HCT116 (cell line): Measurements from ENCODE around the gene ALPP. TPM values are rescaled to one million over a fixed set of nuclear protein-coding genes. Genes with fewer than 3 reads are reported as not detected.

ENCODE experiments used
- ATAC-seq: fragments of 200-7000 bp; cut with Tn5 transposase; 2 replicates; pipeline ENCODE4 v1.9.1; 2020; ENCODE audit warnings: mild to moderate bottlenecking, moderate library complexity
- BruUV-seq: library from RNA; stranded (reverse); fragments of 400-500 nt; replicated peaks from 2 replicates; lab custom pipeline; 2021; lab: Mats Ljungman, UMichigan
- CTCF ChIA-PET: fragments of 300-600 bp; sonication (Branson Sonifier 250); formaldehyde crosslinking; loops from one replicate; lab custom pipeline; 2021; ENCODE audit warnings: antibody characterized with exemption; lab: Charles Lee
- POLR2A ChIA-PET: fragments of 300-600, 350-600 bp; sonication (Branson Sonifier 250); formaldehyde crosslinking; loops from one replicate; lab custom pipeline; 2021; ENCODE audit warnings: antibody characterized with exemption; lab: Charles Lee
- RAD21 ChIA-PET, 2 experiments: fragments of 300-600 bp; sonication (Branson Sonifier 250); formaldehyde crosslinking; loops; one replicate each; lab custom pipeline; 2023; ENCODE audit warnings: low total read pairs in 2 of 2; ENCODE audit not compliant: uncharacterized antibody in 2 of 2, unreplicated experiment in 2 of 2, low non-redundant PET in 1 of 2; lab: Charles Lee
- DNase-seq: peaks from one replicate; pipeline ENCODE4 v3.0.0-alpha.2; 2010; ENCODE audit warnings: low read depth, low spot score
- H2AFZ ChIP-seq: fragments of 200-600 bp; shearing (Covaris generic), sonication (generic); 2 replicates; pipeline ENCODE4 v1.6.1; 2017; ENCODE audit warnings: low read depth, mixed run types, mixed read lengths, antibody characterized with exemption, low read length; ENCODE audit not compliant: poor library complexity, severe bottlenecking
- H3K27ac ChIP-seq: 2 replicates; pipeline ENCODE4 v1.5.1; 2012; ENCODE audit warnings: low read depth, low read length
- H3K27me3 ChIP-seq: fragments of 200-600 bp; sonication (generic); 2 replicates; pipeline ENCODE4 v1.6.1; 2016; ENCODE audit warnings: mixed run types, low read length, mixed read lengths; ENCODE audit not compliant: insufficient read depth
- H3K36me3 ChIP-seq, 2 experiments: fragments of 200-500 bp in 1 of 2; fragments of 200-600 bp in 1 of 2; sonication (Bioruptor generic) in 1 of 2; sonication (generic) in 1 of 2; 2 replicates each; pipeline versions ENCODE4 v1.5.1 to v1.6.1; 2014 to 2016; ENCODE audit warnings: low read length in 2 of 2, inconsistent platforms in 1 of 2, mixed read lengths in 1 of 2, mixed run types in 1 of 2; ENCODE audit not compliant: insufficient read depth in 2 of 2, control insufficient read depth in 1 of 2
- H3K4me1 ChIP-seq, 2 experiments: fragments of 200-600 bp in 1 of 2; sonication (generic) in 1 of 2; 2 replicates each; pipeline versions ENCODE4 v1.5.1 to v1.6.1; 2012 to 2017; ENCODE audit warnings: low read length in 2 of 2, inconsistent platforms in 1 of 2, mild to moderate bottlenecking in 1 of 2, mixed read lengths in 1 of 2, mixed run types in 1 of 2, moderate library complexity in 1 of 2; ENCODE audit not compliant: insufficient read depth in 2 of 2, control insufficient read depth in 1 of 2
- H3K4me2 ChIP-seq: fragments of 200-600 bp; sonication (generic); 2 replicates; pipeline ENCODE4 v1.6.1; 2017; ENCODE audit warnings: mixed run types, low read length, mixed read lengths
- H3K4me3 ChIP-seq, 2 experiments: fragments of 200-600 bp in 1 of 2; sonication (generic) in 1 of 2; replicated peaks in 1 of 2; 2 replicates each; pipeline ENCODE4 v1.5.1; 2011 to 2016; ENCODE audit warnings: low read length in 2 of 2, control low read depth in 1 of 2, low read depth in 1 of 2, mild to moderate bottlenecking in 1 of 2, mixed read lengths in 1 of 2, mixed run types in 1 of 2
- H3K79me2 ChIP-seq: fragments of 200-600 bp; sonication (generic); 2 replicates; pipeline ENCODE4 v1.6.1; 2017; ENCODE audit warnings: mild to moderate bottlenecking, mixed run types, low read length, moderate library complexity, mixed read lengths; ENCODE audit not compliant: insufficient read depth
- H3K9ac ChIP-seq: fragments of 200-600 bp; sonication (generic); 2 replicates; pipeline ENCODE4 v1.6.1; 2016; ENCODE audit warnings: low read length, mixed read lengths
- H3K9me2 ChIP-seq: fragments of 200-600 bp; sonication (generic), shearing (Covaris generic); 2 replicates; pipeline ENCODE4 v1.6.1; 2017; ENCODE audit warnings: mixed run types, mild to moderate bottlenecking, moderate library complexity; ENCODE audit not compliant: insufficient read depth
- H3K9me3 ChIP-seq, 2 experiments: fragments of 200-500 bp in 1 of 2; fragments of 200-600 bp in 1 of 2; sonication (Bioruptor generic) in 1 of 2; sonication (generic) in 1 of 2; 2 replicates each; pipeline ENCODE4 v1.6.1; 2014 to 2017; ENCODE audit warnings: low read length in 2 of 2, mixed read lengths in 2 of 2, inconsistent platforms in 1 of 2, low read depth in 1 of 2, mild to moderate bottlenecking in 1 of 2, mixed run types in 1 of 2, moderate library complexity in 1 of 2; ENCODE audit not compliant: control insufficient read depth in 1 of 2, insufficient read depth in 1 of 2
- H4K20me1 ChIP-seq: fragments of 200-600 bp; sonication (generic), shearing (Covaris generic); 2 replicates; pipeline ENCODE4 v1.6.1; 2017; ENCODE audit warnings: mixed run types, mild to moderate bottlenecking, moderate library complexity; ENCODE audit not compliant: insufficient read depth
- CBX3 ChIP-seq: IDR thresholded peaks from 2 replicates; pipeline ENCODE4 v1.6.1; 2012; ENCODE audit warnings: low read depth
- JUND ChIP-seq: IDR thresholded peaks from 2 replicates; pipeline ENCODE4 v1.6.1; 2012
- REST ChIP-seq: IDR thresholded peaks from 2 replicates; pipeline ENCODE4 v1.6.1; 2012; ENCODE audit warnings: low read depth
- SRF ChIP-seq: IDR thresholded peaks from 2 replicates; pipeline ENCODE4 v1.6.1; 2012; ENCODE audit warnings: low read depth
- TCF7L2 ChIP-seq: IDR thresholded peaks from 2 replicates; pipeline ENCODE4 v1.7.0; 2011; ENCODE audit warnings: borderline replicate concordance, inconsistent platforms; ENCODE audit not compliant: insufficient read depth, insufficient read length; ENCODE audit errors: extremely low read depth
- ZFX ChIP-seq: fragments of 450-650 bp; IDR thresholded peaks from 2 replicates; pipeline ENCODE4 v1.6.1; 2017
- intact Hi-C: fragments of 100-400 bp; cut with micrococcal nuclease; formaldehyde crosslinking; loops from 2 replicates; pipeline ENCODE4 v1.10.0; 2022
- total RNA-seq: library from RNA; stranded (reverse); gene quantifications from one replicate; pipeline ENCODE4 v1.2.1, GENCODE V29; 2021; ENCODE audit not compliant: unreplicated experiment
- TF ChIP-seq, protein P1 (sequence below), 3 experiments: fragments of 200-600 bp in 1 of 3; sonication (generic) in 1 of 3; IDR thresholded peaks in 2 of 3; conservative IDR thresholded peaks in 1 of 3; 2 replicates each; pipeline ENCODE4 v1.5.1; 2012 to 2017; ENCODE audit warnings: low read depth in 2 of 3, low read length in 2 of 3, antibody characterized with exemption in 1 of 3, borderline replicate concordance in 1 of 3, control low read depth in 1 of 3, mild to moderate bottlenecking in 1 of 3, mixed read lengths in 1 of 3, mixed run types in 1 of 3, moderate library complexity in 1 of 3; ENCODE audit not compliant: insufficient read depth in 1 of 3
- TF ChIP-seq, protein P2 (sequence below): IDR thresholded peaks from 2 replicates; pipeline ENCODE4 v1.6.1; 2012
- TF ChIP-seq, protein P3 (sequence below): IDR thresholded peaks from 2 replicates; pipeline ENCODE4 v1.6.1; 2011; ENCODE audit warnings: mild to moderate bottlenecking, low read length, moderate library complexity; ENCODE audit not compliant: insufficient replicate concordance; ENCODE audit errors: extremely low read depth

The ALPP gene
- total RNA-seq, 1 experiment from 2014 or later: 0.34 TPM

- TF ChIP-seq, protein P1, sequence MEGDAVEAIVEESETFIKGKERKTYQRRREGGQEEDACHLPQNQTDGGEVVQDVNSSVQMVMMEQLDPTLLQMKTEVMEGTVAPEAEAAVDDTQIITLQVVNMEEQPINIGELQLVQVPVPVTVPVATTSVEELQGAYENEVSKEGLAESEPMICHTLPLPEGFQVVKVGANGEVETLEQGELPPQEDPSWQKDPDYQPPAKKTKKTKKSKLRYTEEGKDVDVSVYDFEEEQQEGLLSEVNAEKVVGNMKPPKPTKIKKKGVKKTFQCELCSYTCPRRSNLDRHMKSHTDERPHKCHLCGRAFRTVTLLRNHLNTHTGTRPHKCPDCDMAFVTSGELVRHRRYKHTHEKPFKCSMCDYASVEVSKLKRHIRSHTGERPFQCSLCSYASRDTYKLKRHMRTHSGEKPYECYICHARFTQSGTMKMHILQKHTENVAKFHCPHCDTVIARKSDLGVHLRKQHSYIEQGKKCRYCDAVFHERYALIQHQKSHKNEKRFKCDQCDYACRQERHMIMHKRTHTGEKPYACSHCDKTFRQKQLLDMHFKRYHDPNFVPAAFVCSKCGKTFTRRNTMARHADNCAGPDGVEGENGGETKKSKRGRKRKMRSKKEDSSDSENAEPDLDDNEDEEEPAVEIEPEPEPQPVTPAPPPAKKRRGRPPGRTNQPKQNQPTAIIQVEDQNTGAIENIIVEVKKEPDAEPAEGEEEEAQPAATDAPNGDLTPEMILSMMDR (IDR thresholded peaks at IDR 0.05 in 2 of 3, conservative IDR thresholded peaks at IDR 0.05 in 1 of 3; ENCODE audit: borderline replicate concordance in 1 of 3, insufficient read depth in 1 of 3, low read depth in 2 of 3, low read length in 2 of 3): peak in 1 of 3 experiments; percentile 29; a peak in 1 of 6 replicates
Measured at GRCh38 chr2:232385660-232386489, 7.3 kb downstream of the ALPP start (continued).

DNA sequence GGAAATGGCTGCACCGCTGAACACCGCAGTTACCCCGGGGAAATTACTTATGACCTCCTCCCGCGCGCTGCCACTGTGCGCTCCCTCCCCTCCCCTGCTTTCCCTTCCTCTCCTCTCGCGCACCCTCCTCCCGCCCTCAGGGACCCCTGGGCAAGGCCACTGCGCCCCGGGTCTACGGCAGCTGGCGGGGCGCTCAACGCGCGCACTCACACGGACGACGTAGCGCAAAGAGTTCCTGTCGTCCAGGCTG is 7.9 kb downstream of the ALPP start:
- no peak overlapping the region for H3K4me3 ChIP-seq
- no peak overlapping the region for H2AFZ ChIP-seq
- RAD21 ChIA-PET: no interaction called here
- intact Hi-C loops: no loop called here
- no TSS peak for BruUV-seq
- TF ChIP-seq JUND (no peak), SRF (no peak), REST (no peak), CBX3 (no peak), TCF7L2 (no peak), ZFX (no peak)
- TF ChIP-seq, protein P2, sequence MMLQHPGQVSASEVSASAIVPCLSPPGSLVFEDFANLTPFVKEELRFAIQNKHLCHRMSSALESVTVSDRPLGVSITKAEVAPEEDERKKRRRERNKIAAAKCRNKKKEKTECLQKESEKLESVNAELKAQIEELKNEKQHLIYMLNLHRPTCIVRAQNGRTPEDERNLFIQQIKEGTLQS: no peak
- TF ChIP-seq, protein P3, sequence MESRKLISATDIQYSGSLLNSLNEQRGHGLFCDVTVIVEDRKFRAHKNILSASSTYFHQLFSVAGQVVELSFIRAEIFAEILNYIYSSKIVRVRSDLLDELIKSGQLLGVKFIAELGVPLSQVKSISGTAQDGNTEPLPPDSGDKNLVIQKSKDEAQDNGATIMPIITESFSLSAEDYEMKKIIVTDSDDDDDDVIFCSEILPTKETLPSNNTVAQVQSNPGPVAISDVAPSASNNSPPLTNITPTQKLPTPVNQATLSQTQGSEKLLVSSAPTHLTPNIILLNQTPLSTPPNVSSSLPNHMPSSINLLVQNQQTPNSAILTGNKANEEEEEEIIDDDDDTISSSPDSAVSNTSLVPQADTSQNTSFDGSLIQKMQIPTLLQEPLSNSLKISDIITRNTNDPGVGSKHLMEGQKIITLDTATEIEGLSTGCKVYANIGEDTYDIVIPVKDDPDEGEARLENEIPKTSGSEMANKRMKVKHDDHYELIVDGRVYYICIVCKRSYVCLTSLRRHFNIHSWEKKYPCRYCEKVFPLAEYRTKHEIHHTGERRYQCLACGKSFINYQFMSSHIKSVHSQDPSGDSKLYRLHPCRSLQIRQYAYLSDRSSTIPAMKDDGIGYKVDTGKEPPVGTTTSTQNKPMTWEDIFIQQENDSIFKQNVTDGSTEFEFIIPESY: no peak
- ATAC-seq: no peak
- H3K36me3 ChIP-seq: no peaks in the 10 kb centered on the region
- no peak overlapping the region for H3K27ac ChIP-seq
- peaks cover 13 to 14% of the 10 kb centered on the region in 2 experiments for H3K4me1 ChIP-seq
- no peaks in the 10 kb centered on the region for H3K79me2 ChIP-seq
- H3K4me2 ChIP-seq: no peak overlapping the region
- H4K20me1 ChIP-seq: no peaks in the 10 kb centered on the region
- no peak for DNase-seq
- CTCF ChIA-PET: no interaction called here
- no peaks in the 10 kb centered on the region for H3K27me3 ChIP-seq
- no peak overlapping the region for H3K9ac ChIP-seq
- H3K9me2 ChIP-seq: no peaks in the 10 kb centered on the region
- POLR2A ChIA-PET: no interaction called here
- H3K9me3 ChIP-seq: no peaks in the 10 kb centered on the region
